Measurements from ENCODE around the gene PTRH1.

Gene PTRH1

GRCh38 chr9:127756233-127756632 lies 40.8 kb upstream of the PTRH1 start:
- no peak overlapping the region for H3K27ac ChIP-seq
- no peak for TF ChIP-seq CTCF (conservative IDR thresholded peaks at IDR 0.05)

GRCh38 chr9:127755061-127756060 lies 39.9 kb upstream of the PTRH1 start:
- no peak for TF ChIP-seq CTCF (conservative IDR thresholded peaks at IDR 0.05)
- peak overlapping the region; percentile 38; the same call in 1 of the 2 replicates for H3K27ac ChIP-seq

- H3K27ac ChIP-seq = peak overlapping the region; percentile 38; the same call in 1 of the 2 replicates
- no peak for TF ChIP-seq CTCF (conservative IDR thresholded peaks at IDR 0.05)
Measured at GRCh38 chr9:127754099-127755060, 38.9 kb upstream of the PTRH1 start.

- TF ChIP-seq CTCF (conservative IDR thresholded peaks at IDR 0.05) = no peak
- H3K27ac ChIP-seq = no peak overlapping the region
Measured at GRCh38 chr9:127753622-127754021, 38.2 kb upstream of the PTRH1 start.

- TF ChIP-seq CTCF (conservative IDR thresholded peaks at IDR 0.05) = no peak
Measured at GRCh38 chr9:127753148-127753547, 37.7 kb upstream of the PTRH1 start.

GRCh38 chr9:127751269-127752054 lies 36.0 kb upstream of the PTRH1 start:
- no peak overlapping the region for H3K27ac ChIP-seq
- TF ChIP-seq CTCF (conservative IDR thresholded peaks at IDR 0.05) = no peak

More at GRCh38 chr9:127753148-127753547, 37.7 kb upstream of the PTRH1 start:
- H3K27ac ChIP-seq = no peak overlapping the region

Measured in VCaP (cell line).